ENCODE results near the gene CDKN1B. TPM values are rescaled to one million over a fixed set of nuclear protein-coding genes. Genes with fewer than 3 reads are reported as not detected.
A peak's percentile ranks its signal among the peaks of the same experiment; 100 is the strongest.

Gene CDKN1B
- total and polyA plus RNA-seq, 2 of the 4 experiments (the other 2 are of a cell fraction): 13.9 to 17.4 TPM

DNA sequence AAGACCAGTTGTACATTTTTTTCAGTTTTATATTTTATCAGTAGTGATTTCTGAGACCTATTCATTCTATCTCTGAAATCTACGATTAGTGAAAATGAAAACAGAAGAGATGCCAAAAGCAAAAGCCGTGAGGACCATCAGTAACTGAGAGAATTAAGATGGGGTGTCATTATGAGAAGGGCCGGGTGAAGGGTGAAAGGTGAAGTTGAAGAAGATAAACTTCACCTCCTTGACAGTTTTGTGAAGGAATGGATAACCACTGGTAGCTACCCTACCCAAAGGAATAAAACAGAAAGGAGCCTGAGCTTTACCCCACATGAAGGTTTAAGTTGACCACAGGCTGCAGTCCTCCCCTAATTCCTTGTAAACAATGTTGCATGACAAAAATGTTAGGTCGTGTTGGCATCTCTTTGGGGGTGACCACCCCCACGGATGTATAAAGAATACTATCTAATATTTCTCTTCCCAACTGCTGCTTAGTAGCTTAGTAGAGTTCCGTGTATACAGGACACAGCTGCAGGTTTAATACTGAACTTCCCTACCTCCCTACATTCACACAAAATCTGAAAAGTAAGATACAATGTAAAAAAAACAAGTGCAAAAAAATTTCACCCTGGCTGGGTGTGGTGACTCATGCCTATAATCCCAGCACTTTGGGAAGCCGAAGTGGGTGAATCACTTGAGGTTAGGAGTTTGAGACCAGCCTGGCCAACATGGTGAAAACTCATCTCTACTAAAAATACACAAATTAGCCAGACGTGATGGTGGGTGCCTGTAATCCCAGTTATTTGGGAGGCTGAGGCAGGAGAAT is 45.1 kb upstream of the CDKN1B start:
- ATAC-seq (ENCODE audit: low read depth) (peak; percentile 54), DNase-seq (peak; percentile 65)
- no peak overlapping the region for H2AFZ ChIP-seq (replicated peaks; ENCODE audit: low read length, poor library complexity)
- H2AK5ac ChIP-seq (ENCODE audit: low read depth, low read length): no peak overlapping the region
- WGBS, 2 experiments (ENCODE audit: extremely low coverage in 2 of 2, insufficient read length in 1 of 2): no CpG with 5 or more reads among the region's 8 CpGs
- dilution Hi-C loops (cut with HindIII; ENCODE audit: low sequenced_read_pairs, unreplicated experiment): no loop called here
- no peaks in the 10 kb centered on the region for H4K20me1 ChIP-seq (ENCODE audit: insufficient read depth, low read length)
- no peak overlapping the region; a peak in 1 of 4 replicates for H4K8ac ChIP-seq (ENCODE audit: low read depth in 2 of 2, low read length in 2 of 2)
- no peak overlapping the region for H3K27ac ChIP-seq (ENCODE audit: insufficient read depth, low read length)
- no peak overlapping the region for H3K18ac ChIP-seq (ENCODE audit: low read depth, low read length)
- no peaks in the 10 kb centered on the region for H3K9me3 ChIP-seq (ENCODE audit: control insufficient read depth, insufficient read depth, low read length)
- peak; percentile 77 for TF ChIP-seq FOS (IDR thresholded peaks at IDR 0.05; ENCODE audit: low read depth, low read length)
- TF ChIP-seq, protein P1, sequence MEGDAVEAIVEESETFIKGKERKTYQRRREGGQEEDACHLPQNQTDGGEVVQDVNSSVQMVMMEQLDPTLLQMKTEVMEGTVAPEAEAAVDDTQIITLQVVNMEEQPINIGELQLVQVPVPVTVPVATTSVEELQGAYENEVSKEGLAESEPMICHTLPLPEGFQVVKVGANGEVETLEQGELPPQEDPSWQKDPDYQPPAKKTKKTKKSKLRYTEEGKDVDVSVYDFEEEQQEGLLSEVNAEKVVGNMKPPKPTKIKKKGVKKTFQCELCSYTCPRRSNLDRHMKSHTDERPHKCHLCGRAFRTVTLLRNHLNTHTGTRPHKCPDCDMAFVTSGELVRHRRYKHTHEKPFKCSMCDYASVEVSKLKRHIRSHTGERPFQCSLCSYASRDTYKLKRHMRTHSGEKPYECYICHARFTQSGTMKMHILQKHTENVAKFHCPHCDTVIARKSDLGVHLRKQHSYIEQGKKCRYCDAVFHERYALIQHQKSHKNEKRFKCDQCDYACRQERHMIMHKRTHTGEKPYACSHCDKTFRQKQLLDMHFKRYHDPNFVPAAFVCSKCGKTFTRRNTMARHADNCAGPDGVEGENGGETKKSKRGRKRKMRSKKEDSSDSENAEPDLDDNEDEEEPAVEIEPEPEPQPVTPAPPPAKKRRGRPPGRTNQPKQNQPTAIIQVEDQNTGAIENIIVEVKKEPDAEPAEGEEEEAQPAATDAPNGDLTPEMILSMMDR (conservative IDR thresholded peaks at IDR 0.05; ENCODE audit: low read depth, low read length): no peak
- H3K9me1 ChIP-seq (ENCODE audit: insufficient read depth, low read length): peaks cover 4% of the 10 kb centered on the region; the same call in 1 of the 2 replicates
- H3K4ac ChIP-seq (ENCODE audit: low read depth, low read length): no peak overlapping the region
- H2AK9ac ChIP-seq (replicated peaks; ENCODE audit: low read depth, low read length, poor library complexity): no peak overlapping the region
- in situ Hi-C loops (cut with MboI; ENCODE audit: low sequenced_read_pairs): no loop called here
- H3K14ac ChIP-seq (replicated peaks; ENCODE audit: low read depth, low read length): no peak overlapping the region
- no peak overlapping the region for H3K56ac ChIP-seq (ENCODE audit: extremely low read depth, insufficient read depth, low read length)
- H3K9ac ChIP-seq (ENCODE audit: low read depth, low read length): no peak overlapping the region
- no peak overlapping the region for H3K4me3 ChIP-seq (ENCODE audit: insufficient read depth, low read depth, low read length)
- BruUV-seq (replicated peaks): no TSS peak
- peak overlapping the region; percentile 28; the same call in 1 of the 2 replicates for H3K4me2 ChIP-seq (ENCODE audit: low read depth, low read length)
- no peak overlapping the region for H2BK5ac ChIP-seq (ENCODE audit: low read depth, low read length, poor library complexity, severe bottlenecking)
- ChIA-PET POLR2A (ENCODE audit: unreplicated experiment) (no interaction called here), CTCF (interaction anchor here (0.6 to 1.4 kb wide), 6 partner anchors 9 to 314 kb away, joined by 3 to 7 read pairs (median 4); no protein-coding TSS in a partner anchor)
- H3K27me3 ChIP-seq (ENCODE audit: control insufficient read depth, insufficient read depth, low read length): peaks cover 3% of the 10 kb centered on the region; the same call in 1 of the 2 replicates
- H2BK15ac ChIP-seq (ENCODE audit: low read depth, low read length): no peak overlapping the region
- no peaks in the 10 kb centered on the region; a peak in 1 of 4 replicates for H3K79me1 ChIP-seq (ENCODE audit: low read depth in 1 of 2, low read length in 2 of 2)
- H2BK120ac ChIP-seq (ENCODE audit: low read depth, low read length): no peak overlapping the region
- intact Hi-C loops (cut with micrococcal nuclease): no loop called here
- H4K5ac ChIP-seq (ENCODE audit: low read depth, low read length): no peak overlapping the region
- peaks cover 3% of the 10 kb centered on the region; the same call in 1 of the 2 replicates for H3K4me1 ChIP-seq (ENCODE audit: control insufficient read depth, insufficient read depth, low read length)
- H2BK20ac ChIP-seq (ENCODE audit: low read depth, low read length): peak overlapping the region; percentile 26; the same call in 1 of the 2 replicates
- H3K36me3 ChIP-seq (ENCODE audit: control insufficient read depth, insufficient read depth, low read length): no peaks in the 10 kb centered on the region
- no peak overlapping the region for H3K23ac ChIP-seq (ENCODE audit: low read depth, low read length)
- no peak overlapping the region for H4K91ac ChIP-seq (ENCODE audit: insufficient read depth, low read depth, low read length)
